Endodermal cell (in vitro differentiated cells): ENCODE measurements around the gene GPATCH4. TPM values are rescaled to one million over a fixed set of nuclear protein-coding genes. Genes with fewer than 3 reads are reported as not detected.

ENCODE experiments used
- DNase-seq: peaks from one replicate; pipeline ENCODE4 v3.0.0-alpha.2; 2017
- H3K27ac ChIP-seq: 2 replicates; pipeline ENCODE4 v1.5.1; 2013; ENCODE audit warnings: mild to moderate bottlenecking, low read depth, low read length, moderate library complexity
- H3K27me3 ChIP-seq: 2 replicates; pipeline ENCODE4 v1.6.1; 2013; ENCODE audit warnings: mild to moderate bottlenecking, low read length, moderate library complexity; ENCODE audit not compliant: insufficient read depth, control insufficient read depth, poor library complexity, severe bottlenecking
- H3K36me3 ChIP-seq: 2 replicates; pipeline ENCODE4 v1.7.0; 2013; ENCODE audit warnings: mild to moderate bottlenecking, low read length, moderate library complexity; ENCODE audit not compliant: control insufficient read depth, insufficient read depth
- H3K4me1 ChIP-seq: one replicate; pipeline ENCODE4 v1.7.0; 2013; ENCODE audit warnings: low read length; ENCODE audit not compliant: control insufficient read depth, insufficient read depth
- H3K4me3 ChIP-seq: 2 replicates; pipeline ENCODE4 v1.5.1; 2013; ENCODE audit warnings: mild to moderate bottlenecking, low read length, moderate library complexity
- H3K9ac ChIP-seq: 2 replicates; pipeline ENCODE4 v1.6.1; 2013; ENCODE audit warnings: mild to moderate bottlenecking, low read length, moderate library complexity; ENCODE audit not compliant: poor library complexity, severe bottlenecking; ENCODE audit errors: extremely low read depth
- H3K9me3 ChIP-seq: 2 replicates; pipeline ENCODE4 v1.6.1; 2013; ENCODE audit warnings: mild to moderate bottlenecking, low read length, moderate library complexity; ENCODE audit not compliant: control insufficient read depth
- H3K27ac Mint-ChIP-seq: 2 replicates; pipeline ENCODE4 v1.8.0; 2020; ENCODE audit warnings: mixed read lengths
- H3K27me3 Mint-ChIP-seq: 2 replicates; pipeline ENCODE4 v1.8.0; 2021; ENCODE audit warnings: mild to moderate bottlenecking, mixed read lengths; ENCODE audit not compliant: insufficient read depth
- H3K36me3 Mint-ChIP-seq: 2 replicates; pipeline ENCODE4 v1.8.0; 2020; ENCODE audit warnings: low read depth, mixed read lengths
- H3K4me1 Mint-ChIP-seq: 2 replicates; pipeline ENCODE4 v1.8.0; 2020; ENCODE audit warnings: mixed read lengths
- H3K4me3 Mint-ChIP-seq: 2 replicates; pipeline ENCODE4 v1.8.0; 2020; ENCODE audit warnings: mild to moderate bottlenecking, moderate library complexity, mixed read lengths
- H3K9me3 Mint-ChIP-seq: 2 replicates; pipeline ENCODE4 v1.8.0; 2020; ENCODE audit warnings: mild to moderate bottlenecking, mixed read lengths
- CTCF ChIP-seq: fragments of 200-600 bp; sonication (generic); conservative IDR thresholded peaks from 2 replicates; pipeline ENCODE4 v1.5.0; 2021; ENCODE audit warnings: antibody characterized with exemption, mild to moderate bottlenecking
- WGBS, 2 experiments: methylation state at CpG; one replicate each; pipeline versions ENCODE4 v1.1.5 to v1.1.7; 2013; ENCODE audit warnings: missing lambda C conversion rate in 2 of 2, mixed read lengths in 1 of 2; ENCODE audit not compliant: insufficient coverage in 1 of 2, insufficient read length in 1 of 2; 5-methylcytosine and 5-hydroxymethylcytosine counted together
- total RNA-seq, 2 donors: library from RNA; stranded (reverse); fragmentation: NEBNext Ultra II Directional in 1 of 2; extraction: Animal tissue kit (Norgen Biotek cat#: 25700) in 1 of 2; gene quantifications; 2 replicates in 1 of 2; 3 replicates in 1 of 2; pipeline ENCODE4 v1.2.1, GENCODE V29; 2021

GPATCH4 gene
- total RNA-seq, 2 donors from 2014 or later: 23.0 to 34.4 TPM

- 63 to 73% methylated on average over 3 to 5 of the region's 5 CpGs for WGBS, 2 experiments
- H3K9me3 Mint-ChIP-seq: no peaks in the 10 kb centered on the region
- Histone ChIP-seq H3K36me3 (peaks cover 57% of the 10 kb centered on the region), H3K27me3 (no peaks in the 10 kb centered on the region), H3K27ac (no peak overlapping the region), H3K4me3 (no peak overlapping the region), H3K9me3 (no peaks in the 10 kb centered on the region), H3K9ac (peak overlapping the region; percentile 30), H3K4me1 (peaks cover 10% of the 10 kb centered on the region)
- no peak for DNase-seq
- peaks cover 28% of the 10 kb centered on the region for H3K36me3 Mint-ChIP-seq
- H3K4me3 Mint-ChIP-seq: no peak overlapping the region
- H3K4me1 Mint-ChIP-seq: peaks cover 11% of the 10 kb centered on the region
- no peak overlapping the region for H3K27ac Mint-ChIP-seq
- no peaks in the 10 kb centered on the region for H3K27me3 Mint-ChIP-seq
- no peak for TF ChIP-seq CTCF
These were observed 40.6 kb downstream of the GPATCH4 start for GRCh38 chr1:156560585-156561163.

- Mint-ChIP-seq H3K27me3 (no peaks in the 10 kb centered on the region), H3K27ac (peak overlapping the region; percentile 38), H3K4me3 (no peak overlapping the region), H3K36me3 (peaks cover 28% of the 10 kb centered on the region), H3K9me3 (no peaks in the 10 kb centered on the region), H3K4me1 (peaks cover 11% of the 10 kb centered on the region)
- WGBS, 2 experiments: 72 to 75% methylated on average over 5 of the region's 5 CpGs
- Histone ChIP-seq H3K27ac (peak overlapping the region; percentile 8), H3K9ac (peak overlapping the region; percentile 30), H3K36me3 (peaks cover 58% of the 10 kb centered on the region), H3K9me3 (no peaks in the 10 kb centered on the region), H3K4me1 (peaks cover 10% of the 10 kb centered on the region), H3K27me3 (no peaks in the 10 kb centered on the region), H3K4me3 (no peak overlapping the region)
- no peak for TF ChIP-seq CTCF
- DNase-seq: no peak
These were observed 41.4 kb downstream of the GPATCH4 start for GRCh38 chr1:156559797-156560385.

- no peak for DNase-seq
- Histone ChIP-seq H3K9me3 (no peaks in the 10 kb centered on the region), H3K36me3 (peaks cover 58% of the 10 kb centered on the region), H3K27ac (no peak overlapping the region), H3K4me1 (peaks cover 10% of the 10 kb centered on the region), H3K27me3 (no peaks in the 10 kb centered on the region), H3K9ac (no peak overlapping the region), H3K4me3 (no peak overlapping the region)
- Mint-ChIP-seq H3K4me1 (peaks cover 11% of the 10 kb centered on the region), H3K4me3 (no peak overlapping the region), H3K9me3 (no peaks in the 10 kb centered on the region), H3K27ac (peak overlapping the region; percentile 38), H3K27me3 (no peaks in the 10 kb centered on the region), H3K36me3 (peaks cover 30% of the 10 kb centered on the region)
- no peak for TF ChIP-seq CTCF
- 82 to 84% methylated on average over 6 to 7 of the region's 8 CpGs for WGBS, 2 experiments
These were observed 42.0 kb downstream of the GPATCH4 start for GRCh38 chr1:156559086-156559796.
